Gastrocnemius medialis (tissue), 4 donors: ENCODE data around the gene OR6F1.

ENCODE experiments used
- CTCF ChIP-seq, 5 experiments: fragments of 450-650 bp in 3 of 5; fragments of 200-600 bp in 2 of 5; sonication (generic) in 2 of 5; IDR thresholded peaks in 4 of 5; conservative IDR thresholded peaks in 1 of 5; 1 replicate in 4 of 5; 2 replicates in 1 of 5; pipeline ENCODE4 v1.5.1; 2016 to 2019; ENCODE audit warnings: antibody characterized with exemption in 5 of 5, mild to moderate bottlenecking in 3 of 5, moderate library complexity in 3 of 5
- POLR2A ChIP-seq, 2 donors: fragments of 450-650 bp; IDR thresholded peaks; one replicate each; pipeline ENCODE4 v1.6.1; 2017; ENCODE audit warnings: antibody characterized with exemption in 2 of 2, mild to moderate bottlenecking in 2 of 2, moderate library complexity in 2 of 2

GRCh38 chr1:247760456-247760855, 44.0 kb upstream of the OR6F1 start, which contains the start of gene OR1C1:
- TF ChIP-seq POLR2A (IDR thresholded peaks at IDR 0.05) (no peak), CTCF (IDR thresholded peaks at IDR 0.05 in 4 of 5, conservative IDR thresholded peaks at IDR 0.05 in 1 of 5) (no peak)
